ENCODE data around the gene OSTC.
A peak's percentile ranks its signal among the peaks of the same experiment; 100 is the strongest.

DNA sequence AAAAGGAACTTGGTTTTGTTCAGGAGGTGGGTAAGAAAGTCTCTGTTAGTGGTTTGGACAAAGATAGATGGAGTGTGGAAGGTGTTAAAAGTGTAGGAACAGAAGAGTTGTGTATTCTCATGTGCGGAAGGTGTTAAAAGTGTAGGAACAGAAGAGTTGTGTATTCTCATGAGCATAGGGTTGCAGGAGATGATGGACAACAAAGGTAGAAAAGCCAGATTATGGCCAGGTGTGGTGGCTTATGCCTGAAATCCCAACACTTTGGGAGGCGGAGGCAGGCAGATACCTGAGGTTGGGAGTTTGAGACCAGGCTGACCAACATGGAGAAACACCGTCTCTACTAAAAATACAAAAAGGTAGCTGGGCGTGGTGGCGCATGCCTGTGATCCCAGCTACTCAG, 27.6 kb upstream of the OSTC start:
- TF ChIP-seq POLR2AphosphoS5 (IDR thresholded peaks at IDR 0.05; ENCODE audit: low read depth, low read length) (no peak), POLR2A (IDR thresholded peaks at IDR 0.05; ENCODE audit: low read depth, low read length) (peak; percentile 7; the same call in 1 of the 2 replicates), SPI1 (IDR thresholded peaks at IDR 0.05; ENCODE audit: low read depth, low read length) (no peak), TAF1 (IDR thresholded peaks at IDR 0.05; ENCODE audit: low read depth, low read length) (no peak), PAX5 (IDR thresholded peaks at IDR 0.05; ENCODE audit: insufficient read depth, low read length, severe bottlenecking) (no peak)
